Mesenteric fat pad (tissue), 1 donor: Measurements from ENCODE around the gene P2RX1. TPM values are rescaled to one million over a fixed set of nuclear protein-coding genes. Genes with fewer than 3 reads are reported as not detected.
"Not testable (repeated sequence)": the region's sequence is repeated elsewhere in the genome, so short reads cannot be mapped to it uniquely, and the experiment has no call there.

Experiments used
- DNase-seq: peaks from one replicate; pipeline ENCODE4 v3.0.0-alpha.2; 2020; ENCODE audit warnings: low spot score
- total RNA-seq: library from RNA; stranded (reverse); fragmentation: NEBNext Ultra II Directional; extraction: Animal tissue kit (Norgen Biotek cat#: 25700); gene quantifications from one replicate; pipeline ENCODE4 v1.2.1, GENCODE V29; 2021
- donor health status: DM: yes; HTN: yes; CAD: no.

P2RX1 gene
- total RNA-seq, 1 donor from 2014 or later = 2.3 TPM

- DNase-seq = no peak
These were observed 54.2 kb downstream of the P2RX1 start for GRCh38 chr17:3861761-3862681.

DNA sequence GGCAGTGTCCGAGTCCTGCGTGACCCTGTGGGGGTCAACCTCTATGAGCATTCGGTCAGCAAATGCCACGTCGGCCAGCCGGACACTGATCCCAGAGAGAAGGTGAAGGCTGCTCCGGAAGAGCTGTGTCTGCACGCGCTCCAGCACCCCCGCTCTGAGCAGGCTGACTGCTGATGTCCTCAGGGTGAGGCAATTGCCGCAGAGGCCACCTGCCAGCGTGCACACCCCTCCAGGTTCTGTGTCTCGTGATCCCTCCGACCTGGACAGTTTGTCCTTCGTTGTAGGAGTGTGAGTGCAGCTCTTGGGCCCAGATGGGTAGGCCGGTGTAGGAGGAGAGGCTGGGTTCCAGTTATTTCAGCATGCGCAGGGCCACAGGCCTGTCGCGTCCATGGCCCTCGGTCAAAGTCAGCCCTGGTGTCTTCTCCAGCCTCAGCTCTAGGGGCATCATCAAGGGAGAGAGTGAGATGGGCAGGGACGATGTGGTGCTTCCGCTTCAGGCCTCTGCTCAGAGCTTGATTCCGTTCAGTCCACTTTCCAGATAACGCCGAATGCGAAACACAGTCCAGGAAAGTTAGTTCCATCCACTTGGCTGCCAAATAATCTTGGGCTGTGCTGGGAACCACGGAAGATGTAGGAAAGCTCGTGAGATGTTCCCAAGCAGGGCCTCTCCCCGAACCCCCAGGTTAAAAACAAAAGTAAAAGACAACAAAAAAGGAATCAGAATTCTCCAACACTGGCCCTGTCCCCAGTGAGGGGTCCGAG is 55.1 kb downstream of the P2RX1 start:
- no peak for DNase-seq

DNA sequence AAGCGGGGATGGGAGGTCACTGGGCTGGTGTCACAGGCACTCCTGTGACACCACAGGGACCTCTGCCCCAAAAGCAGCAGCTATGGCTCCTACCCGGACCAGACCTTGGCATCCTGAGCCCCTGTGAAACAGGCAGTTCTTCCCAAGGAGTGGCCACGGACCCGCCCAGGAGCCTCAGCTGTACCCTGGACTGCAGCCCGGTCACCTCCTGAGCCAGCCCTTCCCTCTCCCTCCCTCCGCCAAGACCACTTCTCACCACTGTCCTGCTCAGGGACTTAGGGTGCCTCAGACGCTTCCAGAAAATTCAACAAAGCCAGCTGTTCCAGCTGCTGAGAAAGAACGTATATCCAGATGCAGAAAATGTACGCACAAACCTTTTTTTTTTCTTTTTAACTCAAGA is 56.3 kb downstream of the P2RX1 start:
- DNase-seq = no peak

- no peak for DNase-seq
These were observed 58.8 kb downstream of the P2RX1 start for GRCh38 chr17:3857261-3858105.

GRCh38 chr17:3854204-3854603 is 62.1 kb downstream of the P2RX1 start:
- DNase-seq = not testable (repeated sequence)

DNA sequence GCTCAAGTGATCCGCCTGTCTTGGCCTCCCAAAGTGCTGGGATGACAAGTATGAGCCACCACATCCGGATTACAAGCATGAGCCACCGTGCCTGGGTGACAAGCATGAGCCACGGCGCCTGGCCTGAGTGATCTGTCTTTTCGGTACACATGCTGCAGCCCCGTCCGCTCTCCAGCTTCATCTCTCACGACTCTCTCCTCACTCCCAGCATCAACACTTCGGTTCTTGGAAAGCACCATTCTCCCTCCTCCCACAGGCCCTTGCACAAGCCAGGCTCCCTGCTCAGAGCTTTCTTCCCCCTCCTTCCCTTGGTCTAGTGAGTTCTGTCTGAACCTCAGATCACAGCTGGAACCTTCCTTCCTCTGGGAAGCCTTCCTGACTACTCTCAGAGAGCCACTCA is 63.7 kb downstream of the P2RX1 start:
- no peak for DNase-seq

DNA sequence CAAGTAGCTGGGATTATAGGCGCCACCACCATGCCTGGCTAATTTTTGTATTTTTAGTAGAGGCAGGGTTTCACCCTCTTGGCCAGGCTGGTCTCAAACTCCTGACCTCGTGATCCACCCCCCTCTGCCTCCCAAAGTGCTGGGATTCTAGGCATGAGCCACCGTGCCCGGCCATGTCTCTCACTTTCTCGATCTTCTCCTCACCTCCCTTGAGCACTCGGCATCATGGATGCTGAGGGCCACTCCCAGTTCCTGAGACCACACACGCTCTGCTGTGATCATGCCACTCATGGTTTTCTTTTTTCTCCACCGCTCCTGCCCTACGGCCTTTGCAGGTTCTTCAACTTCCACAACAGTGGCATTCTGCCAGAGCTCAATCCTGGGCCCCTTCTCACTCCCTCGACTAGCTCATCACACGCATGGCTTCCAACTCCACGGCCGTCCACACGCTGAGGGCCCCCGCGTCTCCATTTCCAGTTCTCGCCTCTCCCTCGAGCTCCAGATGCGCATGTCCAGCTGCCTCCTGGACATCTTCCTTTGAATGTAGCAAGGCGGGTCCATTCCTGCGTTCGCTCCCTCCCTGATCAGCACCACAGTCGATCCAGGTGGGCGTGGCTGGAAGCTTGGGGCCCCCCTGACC is 64.7 kb downstream of the P2RX1 start:
- no peak for DNase-seq

GRCh38 chr17:3848229-3848835 is 67.9 kb downstream of the P2RX1 start:
- DNase-seq = no peak

GRCh38 chr17:3847165-3847670 is 69.0 kb downstream of the P2RX1 start:
- DNase-seq = no peak

Other genes starting within 250 kb of the P2RX1 start
- 96.6 TPM for gene TAX1BP3, start 247.9 kb downstream of the P2RX1 start, total RNA-seq
- 34.7 TPM for gene EMC6, start 247.7 kb downstream of the P2RX1 start, total RNA-seq
- 0.29 TPM for gene P2RX5, start 220.3 kb downstream of the P2RX1 start, total RNA-seq
- gene HASPIN, start 192.6 kb downstream of the P2RX1 start, total RNA-seq = 0.16 TPM
- gene ITGAE, start 115.3 kb downstream of the P2RX1 start, total RNA-seq = 19.8 TPM
- 27.5 TPM for gene NCBP3, start 70.2 kb downstream of the P2RX1 start, total RNA-seq
- 4.9 TPM for gene CAMKK1, start 23.4 kb downstream of the P2RX1 start, total RNA-seq
- 9.7 TPM for gene ATP2A3, start 48.0 kb upstream of the P2RX1 start, total RNA-seq
- gene ZZEF1, start 226.6 kb upstream of the P2RX1 start, total RNA-seq = 56.2 TPM
- 16.6 TPM for gene CYB5D2, start 226.7 kb upstream of the P2RX1 start, total RNA-seq